GM12878 (cell line): ENCODE data around the gene PTPN14. TPM values are rescaled to one million over a fixed set of nuclear protein-coding genes. Genes with fewer than 3 reads are reported as not detected.

Source experiments
- ATAC-seq: fragments of 200-7000 bp; cut with Tn5 transposase; 3 replicates; pipeline ENCODE4 v1.9.1; 2020; ENCODE audit warnings: mild to moderate bottlenecking, moderate library complexity
- BruUV-seq: library from RNA; stranded (reverse); fragments of 400-500 nt; replicated peaks from 2 replicates; lab custom pipeline; 2021; lab: Mats Ljungman, UMichigan
- CTCF ChIA-PET: fragments of 300-600 bp; sonication (Branson Sonifier 250); formaldehyde crosslinking; extraction: SDS; loops from one replicate; lab custom pipeline; 2021; ENCODE audit warnings: inconsistent platforms; lab: Yijun Ruan, JAX
- POLR2A ChIA-PET: fragments of 350-600 bp; formaldehyde crosslinking; extraction: SDS; loops from one replicate; lab custom pipeline; 2021; ENCODE audit warnings: inconsistent platforms; lab: Charles Lee
- RAD21 ChIA-PET: fragments of 300-600 bp; sonication (Branson Sonifier 250); formaldehyde crosslinking; loops from one replicate; lab custom pipeline; 2023; ENCODE audit warnings: antibody characterized with exemption; ENCODE audit not compliant: unreplicated experiment; lab: Charles Lee
- SMC1A ChIA-PET: fragments of 300-600 bp; sonication (Branson Sonifier 250); formaldehyde crosslinking; loops from one replicate; lab custom pipeline; 2023; ENCODE audit not compliant: unreplicated experiment, uncharacterized antibody; lab: Charles Lee
- DNase-seq: peaks from one replicate; pipeline ENCODE4 v3.0.0-alpha.2; 2011; ENCODE audit warnings: low read depth, low spot score
- FAIRE-seq: peaks from 3 replicates; lab custom pipeline; 2011; peaks lifted over from hg19 to GRCh38; lab: Jason Lieb, UNC
- H2AFZ ChIP-seq: 2 replicates; pipeline ENCODE4 v1.6.0; 2011; ENCODE audit warnings: low read depth, low read length, control low read depth; ENCODE audit not compliant: control insufficient read depth
- H3K27ac ChIP-seq: 2 replicates; pipeline ENCODE4 v1.5.1; 2011; ENCODE audit warnings: control low read depth; ENCODE audit not compliant: control insufficient read depth, insufficient read depth
- H3K27me3 ChIP-seq, 2 experiments: replicated peaks in 1 of 2; 2 replicates each; pipeline versions ENCODE4 v1.6.0 to v1.6.1; 2011; ENCODE audit warnings: low read length in 1 of 2; ENCODE audit not compliant: control insufficient read depth in 2 of 2, insufficient read depth in 2 of 2
- H3K36me3 ChIP-seq, 2 experiments: 2 replicates each; pipeline ENCODE4 v1.5.1; 2011; ENCODE audit warnings: low read length in 1 of 2; ENCODE audit not compliant: control insufficient read depth in 2 of 2, insufficient read depth in 2 of 2
- H3K4me1 ChIP-seq: 2 replicates; pipeline ENCODE4 v1.6.1; 2011; ENCODE audit warnings: mild to moderate bottlenecking, low read length, moderate library complexity, mixed read lengths; ENCODE audit not compliant: control insufficient read depth, insufficient read depth
- H3K4me2 ChIP-seq: 2 replicates; pipeline ENCODE4 v1.6.0; 2011; ENCODE audit warnings: control low read depth; ENCODE audit not compliant: control insufficient read depth, insufficient read depth
- H3K4me3 ChIP-seq: fragments of 200-600 bp; sonication (generic); 2 replicates; pipeline ENCODE4 v1.5.1; 2016
- H3K79me2 ChIP-seq: 2 replicates; pipeline ENCODE4 v1.6.0; 2011; ENCODE audit warnings: low read length; ENCODE audit not compliant: control insufficient read depth, insufficient read depth
- H3K9ac ChIP-seq: 2 replicates; pipeline ENCODE4 v1.8.0; 2011; ENCODE audit warnings: low read length, control low read depth, mixed read lengths; ENCODE audit not compliant: control insufficient read depth, insufficient read depth
- H3K9me3 ChIP-seq: replicated peaks from 3 replicates; pipeline ENCODE4 v1.5.1; 2011; ENCODE audit warnings: mild to moderate bottlenecking, low read length; ENCODE audit not compliant: control insufficient read depth, insufficient read depth
- H4K20me1 ChIP-seq: 2 replicates; pipeline ENCODE4 v1.6.0; 2011; ENCODE audit not compliant: control insufficient read depth, insufficient read depth
- BCL11A ChIP-seq: IDR thresholded peaks from 2 replicates; pipeline ENCODE4 v1.6.1; 2011; ENCODE audit warnings: low read depth, low read length
- CBX5 ChIP-seq: sonication (generic); IDR thresholded peaks from 2 replicates; pipeline ENCODE4 v1.6.1; 2016; ENCODE audit warnings: low read depth, moderate library complexity, mild to moderate bottlenecking, inconsistent platforms
- FOXM1 ChIP-seq: IDR thresholded peaks from 2 replicates; pipeline ENCODE4 v1.6.1; 2012; ENCODE audit warnings: low read depth, mild to moderate bottlenecking, inconsistent platforms, low read length, moderate library complexity
- HDAC6 ChIP-seq: fragments of 200-600 bp; sonication (generic); IDR thresholded peaks from one replicate; pipeline ENCODE4 v1.8.0; 2017; ENCODE audit warnings: antibody characterized with exemption; ENCODE audit not compliant: unreplicated experiment
- HDGF ChIP-seq: fragments of 450-650 bp; IDR thresholded peaks from 2 replicates; pipeline ENCODE4 v1.6.1; 2016; ENCODE audit warnings: antibody characterized with exemption
- KAT2A ChIP-seq: conservative IDR thresholded peaks from 2 replicates; pipeline ENCODE4 v1.6.1; 2011; ENCODE audit warnings: low read depth, low read length; ENCODE audit not compliant: control insufficient read depth
- MAX ChIP-seq: IDR thresholded peaks from 2 replicates; pipeline ENCODE4 v1.6.1; 2012; ENCODE audit warnings: low read depth, low read length, improper control_type of control experiment
- MYC ChIP-seq: IDR thresholded peaks from 2 replicates; pipeline ENCODE4 v1.6.1; 2011; ENCODE audit warnings: mild to moderate bottlenecking, low read length, moderate library complexity, inconsistent platforms; ENCODE audit not compliant: insufficient read depth, insufficient replicate concordance, insufficient read length, severe bottlenecking
- NFYA ChIP-seq: IDR thresholded peaks from 2 replicates; pipeline ENCODE4 v1.6.1; 2011; ENCODE audit warnings: low read depth, mild to moderate bottlenecking, low read length, improper control_type of control experiment, borderline replicate concordance
- PAX8 ChIP-seq: fragments of 450-650 bp; IDR thresholded peaks from 2 replicates; pipeline ENCODE4 v1.6.1; 2017; ENCODE audit warnings: mild to moderate bottlenecking, moderate library complexity
- RB1 ChIP-seq: fragments of 450-650 bp; formaldehyde crosslinking; IDR thresholded peaks from 2 replicates; pipeline ENCODE4 v1.6.1; 2017; ENCODE audit warnings: mild to moderate bottlenecking, borderline replicate concordance
- SREBF1 ChIP-seq: IDR thresholded peaks from 2 replicates; pipeline ENCODE4 v1.6.1; 2012; ENCODE audit warnings: mild to moderate bottlenecking, low read length
- SUPT20H ChIP-seq: IDR thresholded peaks from 2 replicates; pipeline ENCODE4 v1.6.1; 2011; ENCODE audit warnings: low read depth, mild to moderate bottlenecking, low read length, moderate library complexity, borderline replicate concordance; ENCODE audit not compliant: control insufficient read depth
- ZBED1 ChIP-seq: IDR thresholded peaks from 2 replicates; pipeline ENCODE4 v1.6.1; 2016; ENCODE audit warnings: borderline replicate concordance
- ZNF384 ChIP-seq: IDR thresholded peaks from 2 replicates; pipeline ENCODE4 v1.6.1; 2012; ENCODE audit warnings: low read depth, mild to moderate bottlenecking, low read length, improper control_type of control experiment, borderline replicate concordance
- WGBS: methylation state at CpG from one replicate; pipeline ENCODE4 v1.1.6; 2016; ENCODE audit warnings: low lambda C conversion rate; ENCODE audit not compliant: insufficient replicate concordance, insufficient coverage; ENCODE audit errors: missing lambda C conversion rate; 5-methylcytosine and 5-hydroxymethylcytosine counted together
- in situ Hi-C: fragments of 300-500 bp; cut with MboI; formaldehyde crosslinking; loops from 9 replicates; pipeline ENCODE4 v1.14.3; 2018; ENCODE audit warnings: mixed read lengths
- intact Hi-C: fragments of 100-400 bp; cut with micrococcal nuclease; formaldehyde crosslinking; loops from one replicate; pipeline ENCODE4 v1.14.2; 2022; ENCODE audit not compliant: unreplicated experiment
- polyA plus RNA-seq, 11 experiments: library from polyadenylated mRNA; depleted of rRNA in 4 of 11; unstranded in 6 of 11; stranded (reverse) in 5 of 11; fragments of >200 nt; fragmentation: Nextera tagmentation in 4 of 11; fragmentation: Illumina TruSeq in 1 of 11; extraction: Ambion mirVana in 4 of 11; extraction: Trizol in 1 of 11; gene quantifications; 1 replicate in 1 of 11; 2 replicates in 10 of 11; pipeline versions ENCODE4 v1.2.1 to v1.2.3, GENCODE V29; 2011 to 2016; ENCODE audit warnings: inconsistent platforms in 2 of 11, missing spikeins in 2 of 11, low read depth in 1 of 11
- total RNA-seq, 4 experiments: library from RNA; depleted of rRNA in 3 of 4; stranded (reverse); fragments of >200 nt in 3 of 4; fragmentation: Illumina TruSeq in 1 of 4; extraction: Trizol in 1 of 4; gene quantifications; 2 replicates each; pipeline versions ENCODE4 v1.2.1 to v1.2.3, GENCODE V29; 2013 to 2021
- TF ChIP-seq, protein P1 (sequence below): fragments of 450-650 bp; IDR thresholded peaks from 2 replicates; pipeline ENCODE4 v1.6.1; 2017; ENCODE audit warnings: mild to moderate bottlenecking, low read depth, inconsistent platforms; ENCODE audit not compliant: poor library complexity, severe bottlenecking

The PTPN14 gene
- total and polyA plus RNA-seq, 10 of the 15 experiments (the other 5 are each of a cell fraction or from before 2014, with no cell fraction given): 0.05 to 5.1 (median 0.44) TPM

- ChIA-PET SMC1A (interaction anchor here (0.7 to 1.4 kb wide), 3 partner anchors 10 to 94 kb away, joined by 3 read pairs; no protein-coding TSS in a partner anchor), POLR2A (interaction anchor here (0.6 kb wide), 1 partner anchor 42 kb away, joined by 3 read pairs; no protein-coding TSS in a partner anchor), CTCF (interaction anchor here (0.7 to 0.8 kb wide), 3 partner anchors 55 to 217 kb away, joined by 3 read pairs; no protein-coding TSS in a partner anchor), RAD21 (interaction anchor here (1.3 kb wide), 1 partner anchor 9 kb away, joined by 5 read pairs; no protein-coding TSS in a partner anchor)
- in situ Hi-C loops: no loop called here
- intact Hi-C loops: no loop called here
- H3K4me3 ChIP-seq: no peak overlapping the region
- no peaks in the 10 kb centered on the region for H3K9me3 ChIP-seq
- no peak for DNase-seq
- FAIRE-seq: no peak
- H3K9ac ChIP-seq: no peak overlapping the region
- no TSS peak for BruUV-seq
- H3K4me1 ChIP-seq: no peaks in the 10 kb centered on the region
- no peaks in the 10 kb centered on the region for H3K79me2 ChIP-seq
- WGBS: 72% methylated on average over 2 of the region's 2 CpGs
- no peak for ATAC-seq
- H3K4me2 ChIP-seq: no peak overlapping the region
- TF ChIP-seq, protein P1, sequence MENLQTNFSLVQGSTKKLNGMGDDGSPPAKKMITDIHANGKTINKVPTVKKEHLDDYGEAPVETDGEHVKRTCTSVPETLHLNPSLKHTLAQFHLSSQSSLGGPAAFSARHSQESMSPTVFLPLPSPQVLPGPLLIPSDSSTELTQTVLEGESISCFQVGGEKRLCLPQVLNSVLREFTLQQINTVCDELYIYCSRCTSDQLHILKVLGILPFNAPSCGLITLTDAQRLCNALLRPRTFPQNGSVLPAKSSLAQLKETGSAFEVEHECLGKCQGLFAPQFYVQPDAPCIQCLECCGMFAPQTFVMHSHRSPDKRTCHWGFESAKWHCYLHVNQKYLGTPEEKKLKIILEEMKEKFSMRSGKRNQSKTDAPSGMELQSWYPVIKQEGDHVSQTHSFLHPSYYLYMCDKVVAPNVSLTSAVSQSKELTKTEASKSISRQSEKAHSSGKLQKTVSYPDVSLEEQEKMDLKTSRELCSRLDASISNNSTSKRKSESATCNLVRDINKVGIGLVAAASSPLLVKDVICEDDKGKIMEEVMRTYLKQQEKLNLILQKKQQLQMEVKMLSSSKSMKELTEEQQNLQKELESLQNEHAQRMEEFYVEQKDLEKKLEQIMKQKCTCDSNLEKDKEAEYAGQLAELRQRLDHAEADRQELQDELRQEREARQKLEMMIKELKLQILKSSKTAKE: no peak
- TF ChIP-seq RB1 (no peak), HDAC6 (no peak), KAT2A (no peak)
- H3K27me3 ChIP-seq: no peaks in the 10 kb centered on the region
- H3K36me3 ChIP-seq: no peaks in the 10 kb centered on the region
- no peaks in the 10 kb centered on the region for H4K20me1 ChIP-seq
- no peak overlapping the region for H2AFZ ChIP-seq
- H3K27ac ChIP-seq: no peak overlapping the region
Measured at GRCh38 chr1:214448536-214448935, 102.9 kb downstream of the PTPN14 start.

- RAD21 ChIA-PET: interaction anchor here (1.5 kb wide), 1 partner anchor 91 kb away, joined by 3 read pairs; no protein-coding TSS in a partner anchor
- no peak overlapping the region for H3K4me2 ChIP-seq
- no peaks in the 10 kb centered on the region for H3K9me3 ChIP-seq
- CTCF ChIA-PET: interaction anchor here (0.7 kb wide), 1 partner anchor 10 kb away, joined by 3 read pairs; no protein-coding TSS in a partner anchor
- FAIRE-seq: no peak
- H3K4me3 ChIP-seq: no peak overlapping the region
- POLR2A ChIA-PET: no interaction called here
- no peak for ATAC-seq
- SMC1A ChIA-PET: interaction anchor here (0.6 to 1.6 kb wide), 5 partner anchors 9 to 284 kb away, joined by 3 to 4 read pairs (median 3); no protein-coding TSS in a partner anchor
- BruUV-seq: no TSS peak
- in situ Hi-C loops (no loop called here), intact Hi-C loops (no loop called here)
- no peaks in the 10 kb centered on the region for H3K79me2 ChIP-seq
- H3K9ac ChIP-seq: no peak overlapping the region
- H2AFZ ChIP-seq: no peak overlapping the region
- no peaks in the 10 kb centered on the region for H3K27me3 ChIP-seq
- H3K4me1 ChIP-seq: no peaks in the 10 kb centered on the region
- H3K27ac ChIP-seq: no peak overlapping the region
- H4K20me1 ChIP-seq: no peaks in the 10 kb centered on the region
- DNase-seq: no peak
- WGBS: 95% methylated on average over 2 of the region's 2 CpGs
- no peaks in the 10 kb centered on the region for H3K36me3 ChIP-seq
- TF ChIP-seq ZBED1 (no peak), MAX (no peak), HDGF (no peak), ZNF384 (no peak), SREBF1 (no peak), NFYA (no peak), CBX5 (no peak), MYC (no peak), FOXM1 (no peak), BCL11A (no peak), PAX8 (no peak), SUPT20H (no peak)
Measured at GRCh38 chr1:214447557-214447871, 103.9 kb downstream of the PTPN14 start.
